SK-N-SH treated with all-trans-retinoic acid at 6 μM for 48 hours (cell line): Measurements from ENCODE around the gene ZCCHC2.

Experiments
- ATAC-seq: fragments of 200-7000 bp; cut with Tn5 transposase; 3 replicates; pipeline ENCODE4 v1.9.1; 2020; ENCODE audit warnings: mild to moderate bottlenecking, moderate library complexity
- ARNTL ChIP-seq: fragments of 450-650 bp; formaldehyde crosslinking; IDR thresholded peaks from 2 replicates; pipeline ENCODE4 v1.5.0; 2020; ENCODE audit warnings: low read depth, mild to moderate bottlenecking, moderate library complexity, borderline replicate concordance
- BACH2 ChIP-seq: fragments of 250-450 bp; sonication (Bioruptor Pico); IDR thresholded peaks from 2 replicates; pipeline ENCODE4 v1.9.0; 2021; ENCODE audit warnings: mild to moderate bottlenecking, borderline replicate concordance
- CREB5 ChIP-seq: fragments of 250-450 bp; sonication (Bioruptor Pico); IDR thresholded peaks from 2 replicates; pipeline ENCODE4 v1.5.1; 2020; ENCODE audit warnings: low read depth, mild to moderate bottlenecking, moderate library complexity
- CSDC2 ChIP-seq: fragments of 250-450 bp; sonication (Bioruptor Pico); IDR thresholded peaks from 2 replicates; pipeline ENCODE4 v1.5.0; 2020; ENCODE audit warnings: mild to moderate bottlenecking, moderate library complexity
- CSRNP3 ChIP-seq: fragments of 250-450 bp; sonication (Bioruptor Pico); IDR thresholded peaks from 2 replicates; pipeline ENCODE4 v1.5.1; 2021; ENCODE audit warnings: mild to moderate bottlenecking, moderate library complexity
- ESRRG ChIP-seq: fragments of 250-450 bp; sonication (Bioruptor Pico); IDR thresholded peaks from 2 replicates; pipeline ENCODE4 v1.6.1; 2021; ENCODE audit warnings: mild to moderate bottlenecking
- GLIS3 ChIP-seq: fragments of 250-450 bp; sonication (Bioruptor Pico); IDR thresholded peaks from 2 replicates; pipeline ENCODE4 v1.5.0; 2020; ENCODE audit warnings: mild to moderate bottlenecking, moderate library complexity
- ISL1 ChIP-seq: fragments of 250-450 bp; sonication (Bioruptor Pico); IDR thresholded peaks from 2 replicates; pipeline ENCODE4 v2.1.2; 2022; ENCODE audit warnings: mild to moderate bottlenecking, moderate library complexity
- OSR1 ChIP-seq: fragments of 250-450 bp; sonication (Bioruptor Pico); IDR thresholded peaks from 2 replicates; pipeline ENCODE4 v1.8.0; 2022; ENCODE audit warnings: moderate library complexity, mild to moderate bottlenecking, inconsistent platforms
- PATZ1 ChIP-seq: fragments of 250-450 bp; sonication (Bioruptor Pico); IDR thresholded peaks from 2 replicates; pipeline ENCODE4 v1.8.0; 2020; ENCODE audit warnings: mild to moderate bottlenecking, moderate library complexity, borderline replicate concordance
- PPARA ChIP-seq: fragments of 250-450 bp; sonication (Bioruptor Pico); IDR thresholded peaks from 2 replicates; pipeline ENCODE4 v1.5.0; 2020; ENCODE audit warnings: mild to moderate bottlenecking, borderline replicate concordance
- RARB ChIP-seq: fragments of 250-450 bp; sonication (Bioruptor Pico); IDR thresholded peaks from 2 replicates; pipeline ENCODE4 v1.8.0; 2021; ENCODE audit warnings: mild to moderate bottlenecking, moderate library complexity
- SNAI2 ChIP-seq: fragments of 250-450 bp; sonication (Bioruptor Pico); IDR thresholded peaks from 2 replicates; pipeline ENCODE4 v1.5.0; 2020; ENCODE audit warnings: mild to moderate bottlenecking, moderate library complexity
- TCF4 ChIP-seq: fragments of 250-450 bp; sonication (Bioruptor Pico); IDR thresholded peaks from 2 replicates; pipeline ENCODE4 v1.8.0; 2021; ENCODE audit warnings: mild to moderate bottlenecking, moderate library complexity, borderline replicate concordance
- TOX ChIP-seq: fragments of 250-450 bp; sonication (Bioruptor Pico); IDR thresholded peaks from 2 replicates; pipeline ENCODE4 v1.8.0; 2021; ENCODE audit warnings: mild to moderate bottlenecking, moderate library complexity, borderline replicate concordance
- ZC3H10 ChIP-seq: fragments of 250-450 bp; sonication (Bioruptor Pico); IDR thresholded peaks from 2 replicates; pipeline ENCODE4 v1.5.1; 2021; ENCODE audit warnings: mild to moderate bottlenecking, moderate library complexity
- ZFP3 ChIP-seq: fragments of 250-450 bp; sonication (Bioruptor Pico); IDR thresholded peaks from 2 replicates; pipeline ENCODE4 v1.5.0; 2020; ENCODE audit warnings: mild to moderate bottlenecking, moderate library complexity
- ZNF565 ChIP-seq: fragments of 450-650 bp; formaldehyde crosslinking; conservative IDR thresholded peaks from 2 replicates; pipeline ENCODE4 v1.5.0; 2020; ENCODE audit warnings: low read depth, mild to moderate bottlenecking, moderate library complexity

Gene ZCCHC2

DNA sequence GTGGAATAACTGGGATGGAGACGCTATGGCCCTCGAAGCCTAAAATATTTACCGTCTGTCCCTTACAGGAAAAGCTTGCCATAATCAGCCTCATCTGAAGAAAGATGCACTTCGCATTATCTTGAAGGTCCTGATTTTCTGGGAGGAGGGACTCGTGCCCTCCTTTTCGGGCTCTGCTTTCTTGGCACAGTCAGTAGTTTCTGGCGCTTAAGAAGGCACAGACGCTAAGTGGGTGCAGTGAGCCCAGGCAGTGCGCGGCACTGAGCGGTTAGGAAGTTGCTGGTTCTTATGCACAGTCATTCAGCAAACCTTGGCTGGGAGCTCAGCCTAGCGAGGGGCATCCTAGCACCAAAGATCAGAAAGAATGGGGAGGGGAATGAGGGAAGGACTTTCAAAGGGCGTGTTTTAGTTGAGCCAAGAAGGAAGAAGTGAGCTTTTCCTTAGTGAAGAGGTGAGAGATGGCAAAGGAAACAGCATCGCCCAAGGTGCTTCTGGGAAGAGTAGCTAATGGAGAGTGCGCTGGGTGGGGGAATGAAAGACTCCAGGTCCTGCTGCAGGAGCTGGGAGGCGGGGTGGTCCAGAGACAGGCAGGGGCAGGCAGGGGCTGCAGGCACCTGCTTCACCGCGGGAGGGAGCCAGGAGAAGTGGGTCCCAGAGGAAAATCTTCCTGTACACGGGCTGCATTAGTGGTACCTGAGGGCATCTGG lies 64.1 kb downstream of the ZCCHC2 start (continued):
- TF ChIP-seq CSRNP3 (CRISPR knock-in tag) (no peak), PPARA (CRISPR knock-in tag) (no peak), ESRRG (CRISPR knock-in tag) (no peak), RARB (CRISPR knock-in tag) (no peak), ZNF565 (CRISPR knock-in tag) (no peak), TOX (CRISPR knock-in tag) (no peak), ARNTL (CRISPR knock-in tag) (no peak)

DNA sequence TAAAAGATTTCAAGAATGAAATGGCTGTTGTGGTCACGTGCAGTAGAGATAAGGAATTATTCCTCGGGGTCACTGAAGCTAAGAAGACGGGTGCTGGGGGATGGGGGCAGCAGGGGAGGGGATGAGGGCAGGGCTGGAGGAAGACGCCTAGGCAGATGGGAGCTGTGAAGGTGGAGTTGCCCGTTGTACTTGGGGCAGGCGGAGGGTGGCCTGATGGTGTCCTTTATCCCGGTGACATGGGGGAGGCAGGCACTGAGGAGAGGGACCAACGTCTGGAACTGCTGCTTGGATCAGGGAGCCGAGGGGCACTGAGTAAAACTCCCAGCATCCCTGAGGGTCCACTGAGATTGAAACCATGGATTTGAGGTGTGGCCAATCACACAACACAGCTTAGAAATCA lies 64.9 kb downstream of the ZCCHC2 start:
- ATAC-seq = no peak
- TF ChIP-seq TOX (CRISPR knock-in tag) (no peak), BACH2 (no peak), ZC3H10 (no peak), RARB (CRISPR knock-in tag) (no peak), ZFP3 (CRISPR knock-in tag) (no peak), PPARA (CRISPR knock-in tag) (no peak), ZNF565 (CRISPR knock-in tag) (no peak), SNAI2 (CRISPR knock-in tag) (no peak), ISL1 (CRISPR knock-in tag) (no peak), CSDC2 (CRISPR knock-in tag) (no peak)

- no peak for ATAC-seq
- TF ChIP-seq CSRNP3 (CRISPR knock-in tag) = no peak
- no peak for TF ChIP-seq GLIS3 (CRISPR knock-in tag)
- TF ChIP-seq OSR1 (CRISPR knock-in tag) = no peak
- TF ChIP-seq ZC3H10 = no peak
- TF ChIP-seq CSDC2 (CRISPR knock-in tag) = no peak
- no peak for TF ChIP-seq PATZ1 (CRISPR knock-in tag)
- no peak for TF ChIP-seq PPARA (CRISPR knock-in tag)
- no peak for TF ChIP-seq TCF4 (CRISPR knock-in tag)
- TF ChIP-seq RARB (CRISPR knock-in tag) = no peak
- TF ChIP-seq CREB5 = no peak
Measured at GRCh38 chr18:62588217-62588616, 65.4 kb downstream of the ZCCHC2 start.

- TF ChIP-seq ARNTL (CRISPR knock-in tag) (no peak), PPARA (CRISPR knock-in tag) (no peak), GLIS3 (CRISPR knock-in tag) (no peak), TOX (CRISPR knock-in tag) (no peak)
- ATAC-seq = no peak
Measured at GRCh38 chr18:62590799-62591590, 68.2 kb downstream of the ZCCHC2 start.
